Astrocyte (in vitro differentiated cells and primary cell): ENCODE results near the gene ZBTB18.

ENCODE experiments used
- CTCF ChIP-seq: IDR thresholded peaks from 2 replicates; pipeline ENCODE4 v1.5.1; 2011; ENCODE audit warnings: low read depth, mild to moderate bottlenecking, inconsistent platforms, low read length, moderate library complexity; ENCODE audit not compliant: insufficient read depth
- EZH2 ChIP-seq: IDR thresholded peaks from 2 replicates; pipeline ENCODE4 v1.6.1; 2012; ENCODE audit warnings: mild to moderate bottlenecking, low read length, inconsistent platforms; ENCODE audit not compliant: insufficient read depth

GRCh38 chr1:244087611-244088010 is 36.5 kb downstream of the ZBTB18 start:
- no peak for TF ChIP-seq CTCF
- no peak for TF ChIP-seq EZH2
